Fibroblast of lung (primary cell): Measurements from ENCODE around the gene KCNQ2. TPM values are rescaled to one million over a fixed set of nuclear protein-coding genes. Genes with fewer than 3 reads are reported as not detected.

Source experiments
- DNase-seq, 2 donors: peaks; one replicate each; pipeline versions ENCODE4 v3.0.0 to v3.0.0-alpha.2; 2010; ENCODE audit warnings: low read depth in 2 of 2
- H2AFZ ChIP-seq: 2 replicates; pipeline ENCODE4 v1.5.1; 2012; ENCODE audit warnings: low read length, control low read depth, inconsistent platforms
- H3K27ac ChIP-seq: 2 replicates; pipeline ENCODE4 v1.5.1; 2011; ENCODE audit warnings: low read length, control low read depth; ENCODE audit not compliant: insufficient read depth
- H3K27me3 ChIP-seq: 2 replicates; pipeline ENCODE4 v1.5.1; 2011; ENCODE audit warnings: mild to moderate bottlenecking, low read length; ENCODE audit not compliant: control insufficient read depth, insufficient read depth
- H3K36me3 ChIP-seq: 2 replicates; pipeline ENCODE4 v1.5.1; 2011; ENCODE audit warnings: low read length; ENCODE audit not compliant: control insufficient read depth, insufficient read depth
- H3K4me1 ChIP-seq: 2 replicates; pipeline ENCODE4 v1.5.1; 2011; ENCODE audit warnings: low read length; ENCODE audit not compliant: control insufficient read depth, insufficient read depth; ENCODE audit errors: extremely low read depth
- H3K4me2 ChIP-seq: 2 replicates; pipeline ENCODE4 v1.5.1; 2011; ENCODE audit warnings: low read length, control low read depth; ENCODE audit not compliant: insufficient read depth; ENCODE audit errors: extremely low read depth
- H3K4me3 ChIP-seq, 4 experiments: fragments of 200-600 bp in 1 of 4; sonication (generic) in 1 of 4; replicated peaks in 1 of 4; 2 replicates each; pipeline ENCODE4 v1.5.1; 2011 to 2016; ENCODE audit warnings: low read length in 4 of 4, low read depth in 3 of 4, mild to moderate bottlenecking in 3 of 4, control low read depth in 2 of 4, inconsistent platforms in 1 of 4, mixed read lengths in 1 of 4; ENCODE audit not compliant: insufficient read depth in 1 of 4; ENCODE audit errors: control extremely low read depth in 1 of 4
- H3K79me2 ChIP-seq: 2 replicates; pipeline ENCODE4 v1.5.1; 2012; ENCODE audit warnings: mild to moderate bottlenecking, low read length, inconsistent platforms; ENCODE audit not compliant: control insufficient read depth, insufficient read depth
- H3K9ac ChIP-seq: 2 replicates; pipeline ENCODE4 v1.5.1; 2011; ENCODE audit warnings: mild to moderate bottlenecking, low read length, control low read depth; ENCODE audit not compliant: insufficient read depth
- H3K9me3 ChIP-seq: 2 replicates; pipeline ENCODE4 v1.5.1; 2012; ENCODE audit warnings: low read depth, low read length; ENCODE audit not compliant: control insufficient read depth, insufficient read depth
- H4K20me1 ChIP-seq: 2 replicates; pipeline ENCODE4 v1.5.1; 2011; ENCODE audit warnings: low read length; ENCODE audit not compliant: control insufficient read depth, insufficient read depth; ENCODE audit errors: extremely low read depth
- EZH2 ChIP-seq: IDR thresholded peaks from 2 replicates; pipeline ENCODE4 v1.5.1; 2012; ENCODE audit warnings: low read length, control low read depth, mild to moderate bottlenecking; ENCODE audit errors: missing control alignments
- polyA plus RNA-seq, 2 donors: library from polyadenylated mRNA; depleted of rRNA in 1 of 2; stranded (reverse) in 1 of 2; unstranded in 1 of 2; fragments of >200 nt; gene quantifications; 2 replicates each; pipeline ENCODE4 v1.2.1, GENCODE V29; 2011 to 2012; ENCODE audit warnings: missing spikeins in 1 of 2
- total RNA-seq: library from RNA; depleted of rRNA; stranded (reverse); fragments of >200 nt; gene quantifications from 2 replicates; pipeline ENCODE4 v1.2.1, GENCODE V29; 2014
- TF ChIP-seq, protein P1 (sequence below), 2 donors: IDR thresholded peaks in 1 of 2; conservative IDR thresholded peaks in 1 of 2; 1 replicate in 1 of 2; 2 replicates in 1 of 2; pipeline ENCODE4 v1.5.1; 2011 to 2012; ENCODE audit warnings: low read length in 2 of 2, control low read depth in 1 of 2, inconsistent platforms in 1 of 2, low read depth in 1 of 2, mild to moderate bottlenecking in 1 of 2

KCNQ2 gene
- total and polyA plus RNA-seq, 2 donors (not counting 1 experiment from before 2014, with no cell fraction given): not detected

DNA sequence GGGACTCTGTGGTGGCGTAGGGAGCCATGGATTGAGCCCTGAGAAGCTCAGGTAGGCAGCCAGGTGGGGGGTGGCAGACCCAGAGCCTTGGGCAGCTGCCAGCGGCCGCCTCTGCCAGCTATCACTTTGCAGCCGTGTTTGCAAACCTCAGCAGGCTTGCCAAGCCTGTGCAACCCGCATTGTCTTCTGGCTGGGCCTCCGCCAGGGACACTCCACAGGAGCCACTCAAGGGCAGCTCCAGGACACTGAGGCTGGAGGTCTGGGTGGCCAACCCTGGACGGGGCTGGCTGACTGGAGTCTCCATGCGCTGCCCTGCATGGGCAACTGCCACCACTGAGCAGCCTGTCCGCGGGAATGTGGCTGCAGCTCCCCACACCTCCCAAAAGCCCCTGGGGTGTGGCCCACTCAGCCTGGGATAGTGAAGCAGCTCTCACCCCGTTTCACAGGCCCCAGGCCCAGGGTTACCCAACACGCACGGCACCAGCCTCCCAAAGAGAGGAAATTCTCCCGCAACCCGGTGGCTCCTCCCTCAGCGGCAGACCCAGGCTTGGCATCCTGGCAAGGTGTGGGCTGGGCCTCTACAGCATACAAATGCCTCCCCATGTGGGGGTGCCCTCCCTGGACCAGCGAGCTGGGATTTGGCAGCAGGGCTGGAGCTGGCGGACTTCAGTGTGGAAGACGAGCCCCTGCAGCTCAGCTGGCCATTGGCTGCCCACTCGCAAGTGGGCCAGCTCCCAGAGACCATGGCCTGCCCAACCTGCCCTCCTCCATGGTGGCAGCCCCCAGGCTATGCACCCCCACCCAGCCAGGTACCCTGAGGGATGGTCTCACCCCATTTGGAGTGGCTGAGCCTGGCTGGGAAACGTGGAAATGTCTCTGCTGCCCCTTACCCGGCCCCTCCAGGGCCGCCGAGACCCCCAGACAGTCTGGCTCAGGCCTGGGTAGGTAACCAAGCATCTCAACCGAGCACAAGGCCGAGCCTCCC lies 114.2 kb downstream of the KCNQ2 start:
- Histone ChIP-seq H3K4me1 (no peaks in the 10 kb centered on the region), H3K79me2 (no peaks in the 10 kb centered on the region), H3K27me3 (no peaks in the 10 kb centered on the region), H3K4me3 (no peak overlapping the region), H3K9me3 (no peaks in the 10 kb centered on the region), H4K20me1 (no peaks in the 10 kb centered on the region), H3K4me2 (no peak overlapping the region), H3K27ac (no peak overlapping the region), H3K36me3 (no peaks in the 10 kb centered on the region), H3K9ac (no peak overlapping the region), H2AFZ (no peak overlapping the region)
- TF ChIP-seq EZH2: no peak
- TF ChIP-seq, protein P1, sequence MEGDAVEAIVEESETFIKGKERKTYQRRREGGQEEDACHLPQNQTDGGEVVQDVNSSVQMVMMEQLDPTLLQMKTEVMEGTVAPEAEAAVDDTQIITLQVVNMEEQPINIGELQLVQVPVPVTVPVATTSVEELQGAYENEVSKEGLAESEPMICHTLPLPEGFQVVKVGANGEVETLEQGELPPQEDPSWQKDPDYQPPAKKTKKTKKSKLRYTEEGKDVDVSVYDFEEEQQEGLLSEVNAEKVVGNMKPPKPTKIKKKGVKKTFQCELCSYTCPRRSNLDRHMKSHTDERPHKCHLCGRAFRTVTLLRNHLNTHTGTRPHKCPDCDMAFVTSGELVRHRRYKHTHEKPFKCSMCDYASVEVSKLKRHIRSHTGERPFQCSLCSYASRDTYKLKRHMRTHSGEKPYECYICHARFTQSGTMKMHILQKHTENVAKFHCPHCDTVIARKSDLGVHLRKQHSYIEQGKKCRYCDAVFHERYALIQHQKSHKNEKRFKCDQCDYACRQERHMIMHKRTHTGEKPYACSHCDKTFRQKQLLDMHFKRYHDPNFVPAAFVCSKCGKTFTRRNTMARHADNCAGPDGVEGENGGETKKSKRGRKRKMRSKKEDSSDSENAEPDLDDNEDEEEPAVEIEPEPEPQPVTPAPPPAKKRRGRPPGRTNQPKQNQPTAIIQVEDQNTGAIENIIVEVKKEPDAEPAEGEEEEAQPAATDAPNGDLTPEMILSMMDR (conservative IDR thresholded peaks at IDR 0.05 in 1 of 2, IDR thresholded peaks at IDR 0.05 in 1 of 2; ENCODE audit: low read depth in 1 of 2, low read length in 2 of 2): no peak
- no peak for DNase-seq

DNA sequence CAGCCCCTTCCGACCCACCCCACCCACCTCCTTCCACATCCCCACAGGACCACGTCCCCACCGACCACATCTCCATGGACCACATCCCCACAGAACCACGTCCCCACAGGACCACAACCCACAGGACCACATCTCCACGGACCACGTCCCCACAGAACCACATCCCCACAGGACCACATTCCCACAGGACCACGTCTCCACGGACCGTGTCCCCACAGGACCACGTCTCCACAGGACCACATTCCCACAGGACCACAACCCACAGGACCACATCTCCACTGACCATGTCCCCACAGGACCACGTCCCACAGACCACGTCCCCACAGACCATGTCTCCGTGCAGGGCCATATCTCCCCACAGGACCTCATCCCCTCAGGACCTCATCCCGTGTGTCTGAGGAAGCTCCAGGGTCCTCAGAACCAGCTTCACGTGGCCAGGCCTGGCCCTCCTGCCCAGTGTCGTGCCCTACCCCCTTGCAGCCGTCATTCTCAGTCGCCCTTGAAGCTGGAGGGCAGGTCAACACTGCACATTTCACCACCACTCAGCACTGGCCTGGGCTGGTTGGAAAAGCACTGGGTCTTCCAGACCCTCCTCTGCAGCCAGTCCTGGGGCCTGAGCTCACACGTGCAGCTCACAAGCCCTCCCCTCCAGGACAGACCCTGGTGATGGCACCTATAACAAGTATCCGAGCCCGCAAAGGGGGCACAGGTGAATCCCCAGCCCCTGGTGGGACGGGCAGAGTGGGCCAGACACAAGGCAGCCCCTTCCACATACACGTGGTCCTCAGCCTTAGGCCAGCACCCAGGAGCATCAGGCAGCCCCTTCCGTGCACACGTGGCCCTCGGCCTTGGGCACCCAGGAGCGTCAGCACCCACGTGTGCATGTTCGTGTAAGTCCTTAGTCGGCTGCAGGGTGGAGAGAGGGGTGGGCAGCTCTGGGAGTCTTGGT lies 115.2 kb downstream of the KCNQ2 start:
- no peaks in the 10 kb centered on the region for H3K27me3 ChIP-seq
- H3K4me1 ChIP-seq: no peaks in the 10 kb centered on the region
- no peak overlapping the region for H3K27ac ChIP-seq
- TF ChIP-seq, protein P1 (conservative IDR thresholded peaks at IDR 0.05 in 1 of 2, IDR thresholded peaks at IDR 0.05 in 1 of 2; ENCODE audit: low read depth in 1 of 2, low read length in 2 of 2): no peak
- no peak for TF ChIP-seq EZH2
- no peaks in the 10 kb centered on the region for H3K9me3 ChIP-seq
- no peaks in the 10 kb centered on the region for H3K79me2 ChIP-seq
- no peak overlapping the region for H2AFZ ChIP-seq
- H3K4me2 ChIP-seq: no peak overlapping the region
- H3K4me3 ChIP-seq: no peak overlapping the region
- H3K36me3 ChIP-seq: no peaks in the 10 kb centered on the region
- H3K9ac ChIP-seq: no peak overlapping the region
- DNase-seq: no peak
- no peaks in the 10 kb centered on the region for H4K20me1 ChIP-seq

DNA sequence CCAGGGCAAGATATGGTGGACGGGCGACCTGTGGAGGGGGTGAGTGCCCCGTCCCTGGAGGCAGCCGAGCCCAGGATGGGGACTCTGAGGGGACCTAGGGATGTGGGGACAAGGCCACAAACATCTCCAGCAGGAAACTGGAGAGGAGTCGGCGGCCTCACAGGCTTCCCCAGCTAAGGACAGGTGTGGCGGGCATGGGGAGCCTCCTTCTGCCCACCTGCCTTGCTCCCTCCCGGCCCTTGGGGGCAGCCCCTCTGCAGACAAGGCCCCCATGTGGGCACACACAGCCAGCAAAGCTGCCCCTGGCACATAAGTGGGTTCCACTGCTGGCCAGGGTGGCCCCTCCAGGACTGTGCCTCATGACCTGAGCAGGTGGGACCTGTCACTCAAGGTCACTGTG lies 115.9 kb downstream of the KCNQ2 start:
- Histone ChIP-seq H3K9me3 (no peaks in the 10 kb centered on the region), H3K27me3 (no peaks in the 10 kb centered on the region)
- TF ChIP-seq, protein P1 (conservative IDR thresholded peaks at IDR 0.05 in 1 of 2, IDR thresholded peaks at IDR 0.05 in 1 of 2; ENCODE audit: low read depth in 1 of 2, low read length in 2 of 2): no peak
- TF ChIP-seq EZH2: no peak

More for the DNA sequence above, 115.9 kb downstream of the KCNQ2 start:
- Histone ChIP-seq H2AFZ (no peak overlapping the region), H4K20me1 (no peaks in the 10 kb centered on the region), H3K27ac (no peak overlapping the region), H3K4me3 (no peak overlapping the region), H3K79me2 (no peaks in the 10 kb centered on the region), H3K9ac (no peak overlapping the region), H3K4me2 (no peak overlapping the region), H3K36me3 (no peaks in the 10 kb centered on the region), H3K4me1 (no peaks in the 10 kb centered on the region)
- DNase-seq: no peak
